ENCODE data around the gene RAB3GAP2.

DNA sequence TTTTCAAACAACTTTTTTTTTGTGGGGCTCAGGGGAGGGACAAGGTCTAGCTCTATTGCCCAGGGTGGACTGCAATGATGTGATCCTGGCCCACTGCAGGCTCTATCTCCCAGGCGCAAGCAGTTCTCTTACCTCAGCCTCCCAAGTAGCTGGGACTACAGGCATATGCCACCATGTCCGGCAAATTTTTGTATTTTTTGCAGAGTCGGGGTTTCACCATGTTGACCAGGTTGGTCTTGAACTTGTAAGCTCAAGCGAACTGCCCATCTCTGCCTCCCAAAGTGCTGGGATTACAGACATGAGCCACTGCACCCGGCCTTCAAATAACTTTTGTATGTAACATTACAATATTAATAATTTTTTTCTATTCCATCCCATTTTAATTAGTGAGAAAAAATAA, 33.0 kb downstream of the RAB3GAP2 start:
- TF ChIP-seq EZH2 (IDR thresholded peaks at IDR 0.05; ENCODE audit: insufficient read depth, poor library complexity, severe bottlenecking) (no peak), EZH2phosphoT487 (IDR thresholded peaks at IDR 0.05; ENCODE audit: insufficient read depth, low read depth) (no peak)

Data from GM23248 (cell line).